DND-41 (cell line): Measurements from ENCODE around the gene CD300LD.

Experiments used
- EZH2 ChIP-seq: IDR thresholded peaks from 3 replicates; pipeline ENCODE4 v1.6.1; 2012; ENCODE audit warnings: borderline replicate concordance, low read depth, mild to moderate bottlenecking, moderate library complexity, low read length, inconsistent platforms; ENCODE audit not compliant: severe bottlenecking
- TF ChIP-seq, protein P1 (sequence below): IDR thresholded peaks from 2 replicates; pipeline ENCODE4 v1.5.1; 2012; ENCODE audit warnings: borderline replicate concordance, low read length, moderate library complexity, mild to moderate bottlenecking; ENCODE audit not compliant: poor library complexity, severe bottlenecking; ENCODE audit errors: extremely low read depth

DNA sequence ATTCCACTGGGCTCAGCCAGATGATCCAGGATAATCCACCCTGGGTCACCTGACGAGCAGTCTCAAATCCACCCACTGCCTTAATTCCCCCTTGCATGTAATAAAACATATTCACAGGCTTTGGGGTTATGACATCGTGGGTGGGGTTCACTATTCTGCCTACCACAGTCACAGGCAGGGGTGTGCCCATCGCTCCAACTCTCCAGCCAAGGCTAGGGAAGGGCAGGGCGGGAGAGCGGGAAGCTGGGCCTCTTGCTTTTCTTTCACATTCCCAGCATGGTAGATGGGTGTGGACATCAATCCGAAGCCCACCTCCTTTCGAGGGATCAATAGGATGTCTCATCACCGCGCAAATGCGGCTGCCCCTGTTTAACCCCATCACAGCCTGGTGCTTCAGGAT is 12.7 kb upstream of the CD300LD start:
- TF ChIP-seq, protein P1, sequence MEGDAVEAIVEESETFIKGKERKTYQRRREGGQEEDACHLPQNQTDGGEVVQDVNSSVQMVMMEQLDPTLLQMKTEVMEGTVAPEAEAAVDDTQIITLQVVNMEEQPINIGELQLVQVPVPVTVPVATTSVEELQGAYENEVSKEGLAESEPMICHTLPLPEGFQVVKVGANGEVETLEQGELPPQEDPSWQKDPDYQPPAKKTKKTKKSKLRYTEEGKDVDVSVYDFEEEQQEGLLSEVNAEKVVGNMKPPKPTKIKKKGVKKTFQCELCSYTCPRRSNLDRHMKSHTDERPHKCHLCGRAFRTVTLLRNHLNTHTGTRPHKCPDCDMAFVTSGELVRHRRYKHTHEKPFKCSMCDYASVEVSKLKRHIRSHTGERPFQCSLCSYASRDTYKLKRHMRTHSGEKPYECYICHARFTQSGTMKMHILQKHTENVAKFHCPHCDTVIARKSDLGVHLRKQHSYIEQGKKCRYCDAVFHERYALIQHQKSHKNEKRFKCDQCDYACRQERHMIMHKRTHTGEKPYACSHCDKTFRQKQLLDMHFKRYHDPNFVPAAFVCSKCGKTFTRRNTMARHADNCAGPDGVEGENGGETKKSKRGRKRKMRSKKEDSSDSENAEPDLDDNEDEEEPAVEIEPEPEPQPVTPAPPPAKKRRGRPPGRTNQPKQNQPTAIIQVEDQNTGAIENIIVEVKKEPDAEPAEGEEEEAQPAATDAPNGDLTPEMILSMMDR, result no peak
- TF ChIP-seq EZH2, result no peak
